ENCODE data around the gene ASCL2.

Gene ASCL2

DNA sequence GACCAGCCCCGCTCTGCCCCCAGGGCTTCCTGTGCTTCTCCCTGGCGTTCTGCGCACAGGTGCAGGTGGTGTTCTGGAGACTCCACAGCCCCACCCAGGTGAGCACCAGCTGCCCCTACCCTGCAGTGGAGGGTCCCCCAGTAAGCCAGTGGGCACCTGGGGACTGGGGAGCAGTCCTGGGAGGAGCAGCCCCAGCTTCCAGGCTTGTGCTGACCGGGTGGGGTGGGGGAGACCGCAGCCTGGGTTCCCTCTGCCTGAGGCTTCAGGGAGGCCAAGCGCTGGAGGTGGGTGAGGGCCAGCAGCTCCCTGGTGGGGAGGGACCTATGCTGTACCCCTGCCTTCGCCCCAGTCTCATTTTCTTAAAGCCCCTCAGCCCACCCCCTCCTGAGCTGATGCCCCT is 38.3 kb upstream of the ASCL2 start:
- DNase-seq (ENCODE audit: low read depth) = no peak

DNA sequence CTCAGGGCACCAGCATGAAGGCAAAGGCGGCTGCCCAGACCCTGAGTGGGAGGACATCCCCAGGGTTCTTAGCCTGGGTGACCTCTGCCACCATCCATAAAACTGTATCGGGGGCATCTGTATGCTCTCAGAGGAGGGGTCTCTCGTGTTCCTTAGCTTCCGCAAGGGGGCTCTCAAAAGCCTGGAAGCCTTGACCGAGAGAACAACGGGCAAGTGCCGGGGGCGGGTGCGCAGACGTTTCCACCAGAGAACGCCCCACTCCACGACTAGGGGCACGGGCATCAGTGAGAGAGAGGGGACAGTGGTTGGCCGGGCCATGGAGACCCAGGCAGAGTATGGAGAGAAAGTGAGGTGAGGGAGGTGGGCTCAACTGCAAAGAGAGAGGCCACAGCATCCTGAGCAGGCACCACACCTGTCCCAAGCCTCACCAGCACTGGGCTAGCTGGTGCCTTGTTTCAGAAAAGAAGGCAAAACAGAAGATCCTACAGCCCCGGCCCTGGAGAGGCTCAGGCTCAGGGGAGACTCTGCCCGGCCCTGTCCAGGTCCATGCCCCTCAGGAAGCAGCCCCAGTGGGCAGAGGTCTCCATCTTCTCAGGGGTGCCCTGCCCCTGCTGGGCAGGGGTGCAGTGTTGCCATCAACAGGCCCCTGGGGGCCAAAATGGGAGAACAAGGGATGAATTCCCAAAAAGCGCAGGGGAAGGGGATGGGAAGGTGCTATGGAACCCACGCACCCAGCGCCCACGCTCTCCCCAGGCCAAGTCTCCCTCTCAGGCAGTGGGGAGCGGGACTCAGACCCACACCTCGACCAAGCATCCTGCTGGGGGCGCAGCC is 37.3 kb upstream of the ASCL2 start:
- no peak for DNase-seq (ENCODE audit: low read depth)

GRCh38 chr11:2306877-2307500 is 36.6 kb upstream of the ASCL2 start:
- DNase-seq (ENCODE audit: low read depth) = no peak

- no peak for DNase-seq (ENCODE audit: low read depth)
These were observed 36.0 kb upstream of the ASCL2 start for GRCh38 chr11:2306452-2306823.

DNA sequence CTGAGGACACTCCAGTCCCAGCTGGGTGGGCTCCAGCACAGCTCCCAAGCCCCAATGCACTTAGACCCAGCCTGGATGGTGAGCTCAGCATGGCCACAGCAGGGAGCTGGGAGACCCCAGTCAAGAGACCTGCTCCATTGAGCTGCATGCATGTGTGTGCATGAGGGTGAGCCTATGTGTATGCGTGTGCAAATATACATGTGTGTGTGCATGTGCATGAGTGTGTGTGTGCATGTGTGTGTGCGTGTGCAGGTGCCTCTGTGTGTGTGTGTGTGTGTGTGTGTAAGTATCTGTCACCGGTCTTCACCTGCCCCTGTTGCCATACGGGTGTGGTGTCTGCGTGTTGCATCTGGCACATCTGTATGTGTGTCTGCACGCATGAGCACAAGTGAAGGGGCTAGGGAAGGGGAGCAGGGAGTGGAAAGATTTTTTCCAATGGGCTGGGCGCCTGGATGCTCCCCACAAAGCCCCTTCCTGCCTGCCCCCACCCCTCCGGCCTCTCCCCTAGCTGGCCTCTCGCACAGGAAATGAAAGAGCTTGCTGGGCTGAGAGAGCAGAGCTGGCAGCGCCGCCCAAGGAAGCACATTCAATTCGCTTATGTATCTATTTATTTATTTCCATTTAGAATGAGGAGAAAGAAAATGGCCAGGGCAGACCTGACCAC is 35.5 kb upstream of the ASCL2 start:
- DNase-seq (ENCODE audit: low read depth) = no peak

- peak; percentile 68 for DNase-seq (ENCODE audit: low read depth)
These were observed 34.9 kb upstream of the ASCL2 start for GRCh38 chr11:2305140-2305778.

DNA sequence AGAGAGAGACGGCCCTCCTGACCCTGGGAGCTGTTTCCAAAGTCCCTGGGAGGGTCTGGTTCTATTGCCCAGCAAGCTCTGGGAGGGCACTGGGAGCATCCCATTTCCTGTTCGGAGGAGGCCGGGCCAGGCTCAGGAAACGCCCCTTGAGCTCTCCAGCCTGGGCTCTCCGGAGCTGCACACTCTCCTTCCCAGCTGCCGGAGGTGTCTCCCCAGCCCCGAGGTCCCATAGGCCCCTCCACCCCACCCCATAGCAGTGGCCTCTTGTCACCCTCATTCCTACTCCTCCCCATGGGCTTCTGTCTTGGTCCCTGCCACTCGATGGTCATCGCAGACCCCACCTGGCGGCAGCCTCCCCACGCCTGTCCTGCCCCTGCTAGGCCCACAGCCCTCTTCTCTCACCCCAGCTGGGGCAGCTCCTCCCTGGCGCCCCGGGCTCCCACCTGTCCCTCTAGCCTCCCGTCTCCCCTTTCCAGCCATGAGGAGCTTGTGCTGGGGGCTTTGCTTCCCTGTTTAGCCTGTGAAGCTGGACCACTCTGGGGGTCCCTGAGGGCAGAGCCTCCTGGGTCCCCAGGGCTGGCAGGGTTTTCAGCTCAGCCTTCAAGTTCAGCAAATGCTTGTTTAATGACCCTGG is 34.2 kb upstream of the ASCL2 start:
- no peak for DNase-seq (ENCODE audit: low read depth)

GRCh38 chr11:2303627-2304505 is 33.5 kb upstream of the ASCL2 start:
- no peak for DNase-seq (ENCODE audit: low read depth)

DNA sequence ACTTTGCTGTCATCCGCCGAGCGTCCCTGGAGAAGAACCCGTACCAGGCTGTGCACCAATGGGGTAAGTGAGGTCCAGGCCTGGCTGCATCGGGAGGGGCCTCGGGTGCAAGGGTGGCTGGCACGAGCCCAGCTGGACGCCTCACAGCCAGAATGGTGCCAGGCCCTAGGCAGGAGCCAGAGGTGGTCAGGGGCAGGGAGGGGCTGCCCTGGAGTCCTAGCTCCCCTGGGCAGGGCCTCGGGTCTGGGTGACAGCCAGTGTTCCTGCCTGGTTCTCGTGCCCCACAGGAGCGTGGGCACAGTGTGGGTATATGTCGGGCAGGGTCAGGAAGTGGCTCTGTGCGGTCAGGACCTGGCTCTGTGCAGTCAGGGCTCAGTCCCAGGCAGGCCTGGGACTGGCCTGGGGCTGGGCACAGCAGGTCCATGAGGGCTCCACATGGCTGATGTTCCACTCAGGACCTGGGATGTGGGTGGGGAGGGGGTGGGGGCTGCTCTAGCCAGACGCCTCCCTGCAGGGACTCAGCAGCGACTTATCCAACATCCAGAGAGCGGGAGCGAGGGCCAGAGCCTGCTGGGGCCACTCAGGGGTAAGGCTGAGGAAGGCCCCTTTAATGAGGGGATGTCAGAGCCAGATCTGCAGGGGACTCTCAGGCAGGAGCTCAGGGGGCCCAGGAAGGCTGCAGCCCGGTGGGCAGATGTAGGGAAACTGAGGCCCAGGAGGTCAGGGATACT is 32.7 kb upstream of the ASCL2 start:
- no peak for DNase-seq (ENCODE audit: low read depth)

DNA sequence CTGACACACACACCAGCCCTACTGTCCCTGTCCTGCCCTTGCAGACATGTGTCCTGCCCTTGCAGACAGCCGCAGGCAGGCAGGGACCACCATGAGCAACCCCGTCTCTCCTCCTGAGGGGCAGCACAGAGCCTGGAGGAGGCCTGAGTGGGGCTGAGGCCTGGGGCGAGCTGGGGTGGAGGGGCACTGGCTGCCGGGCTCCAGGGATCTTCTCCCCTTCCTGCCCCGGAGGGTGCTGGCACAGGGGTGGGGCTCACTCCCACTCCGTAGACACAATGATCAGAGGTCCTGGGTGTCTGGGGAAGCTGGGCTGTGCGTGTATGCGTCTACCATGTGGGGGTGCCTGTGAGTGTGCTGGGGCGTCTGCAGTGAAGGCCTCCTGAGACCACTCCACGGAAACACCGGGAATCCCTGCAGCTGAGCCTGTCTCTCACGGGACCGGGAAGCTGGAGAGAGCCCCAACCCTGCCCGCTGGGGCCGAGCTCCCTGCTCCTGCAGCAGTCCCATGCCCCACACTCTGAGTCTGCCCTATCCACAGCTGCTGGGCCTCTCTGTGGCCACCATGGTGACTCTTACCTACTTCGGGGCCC is 32.0 kb upstream of the ASCL2 start:
- DNase-seq (ENCODE audit: low read depth) = no peak

DNA sequence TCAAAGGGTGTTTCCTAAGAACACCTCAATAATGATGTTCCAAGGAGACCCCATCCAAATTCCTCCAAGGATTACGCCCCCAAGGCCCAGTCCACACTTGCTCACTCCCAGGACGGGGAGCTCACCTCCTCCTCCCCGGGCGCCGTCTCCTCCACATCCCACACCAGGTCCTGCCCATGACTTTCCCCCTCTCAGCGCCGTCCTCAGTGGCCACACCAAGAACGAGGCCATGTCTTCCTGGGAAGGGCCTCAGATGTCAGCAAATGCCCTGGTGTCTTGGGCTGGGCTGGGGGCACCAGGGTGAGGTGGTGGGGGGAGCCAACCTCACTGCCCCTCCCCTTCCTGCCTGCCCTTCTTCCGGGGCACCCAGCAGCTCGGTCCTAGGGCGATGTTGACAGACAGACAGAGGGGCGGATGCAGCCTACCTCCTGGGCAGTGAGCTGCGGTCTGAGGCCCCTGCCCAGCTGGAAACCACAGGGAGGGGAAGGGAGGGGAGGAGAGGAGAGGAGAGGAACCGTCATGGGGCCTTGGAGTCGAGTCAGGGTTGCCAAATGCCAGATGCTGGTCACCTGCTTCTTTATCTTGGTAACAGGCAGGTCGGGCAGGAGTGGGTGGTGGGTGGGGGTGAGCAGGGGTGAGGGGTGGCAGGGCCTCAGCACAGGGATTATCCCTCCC is 31.4 kb upstream of the ASCL2 start, which contains the start of the genes C11orf21 and TSPAN32:
Gene C11orf21 (minus strand): TSS at position 288 of the 675 bp plus-strand sequence. CDS start 110 bp downstream, at position 178.
Gene TSPAN32 (plus strand): TSS at position 383 of the 675 bp plus-strand sequence. CDS start 137 bp downstream, at position 520.
- no peak for DNase-seq (ENCODE audit: low read depth)

GRCh38 chr11:2300936-2301630 is 30.7 kb upstream of the ASCL2 start:
- no peak for DNase-seq (ENCODE audit: low read depth)

DNA sequence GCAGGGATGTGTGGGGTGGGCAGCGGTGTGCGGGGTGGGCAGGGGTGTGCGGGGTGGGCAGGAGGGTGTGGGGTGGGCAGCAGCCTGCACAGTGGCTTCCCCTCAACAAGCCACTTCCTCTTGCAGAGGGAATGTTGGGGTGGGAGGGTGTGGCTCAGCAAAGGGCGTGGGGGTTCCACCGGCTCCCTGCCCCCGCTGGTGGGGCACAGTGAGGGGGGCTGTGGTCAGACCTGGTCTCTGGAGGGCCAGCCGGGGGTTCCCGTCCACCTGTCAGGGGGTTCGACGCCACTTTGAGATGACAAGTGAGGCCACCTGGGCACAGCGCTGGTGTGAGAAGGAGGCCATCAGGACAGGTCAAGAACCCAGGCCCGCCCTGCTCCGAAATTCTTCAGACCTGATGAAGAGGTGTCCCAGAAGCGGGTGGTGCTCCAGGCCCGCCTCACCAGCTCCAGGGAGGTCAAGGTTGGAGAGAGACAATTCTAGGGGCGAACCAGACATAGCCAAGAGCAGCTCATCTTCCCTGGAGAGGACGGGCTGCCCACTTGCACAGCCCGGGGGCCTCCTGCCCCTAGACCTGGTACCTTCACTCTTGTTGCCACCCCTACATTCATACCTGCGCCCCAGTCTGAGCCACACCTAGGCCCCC is 30.0 kb upstream of the ASCL2 start:
- no peak for DNase-seq (ENCODE audit: low read depth)

- DNase-seq (ENCODE audit: low read depth) = no peak
These were observed 29.4 kb upstream of the ASCL2 start for GRCh38 chr11:2299773-2300172.

DNA sequence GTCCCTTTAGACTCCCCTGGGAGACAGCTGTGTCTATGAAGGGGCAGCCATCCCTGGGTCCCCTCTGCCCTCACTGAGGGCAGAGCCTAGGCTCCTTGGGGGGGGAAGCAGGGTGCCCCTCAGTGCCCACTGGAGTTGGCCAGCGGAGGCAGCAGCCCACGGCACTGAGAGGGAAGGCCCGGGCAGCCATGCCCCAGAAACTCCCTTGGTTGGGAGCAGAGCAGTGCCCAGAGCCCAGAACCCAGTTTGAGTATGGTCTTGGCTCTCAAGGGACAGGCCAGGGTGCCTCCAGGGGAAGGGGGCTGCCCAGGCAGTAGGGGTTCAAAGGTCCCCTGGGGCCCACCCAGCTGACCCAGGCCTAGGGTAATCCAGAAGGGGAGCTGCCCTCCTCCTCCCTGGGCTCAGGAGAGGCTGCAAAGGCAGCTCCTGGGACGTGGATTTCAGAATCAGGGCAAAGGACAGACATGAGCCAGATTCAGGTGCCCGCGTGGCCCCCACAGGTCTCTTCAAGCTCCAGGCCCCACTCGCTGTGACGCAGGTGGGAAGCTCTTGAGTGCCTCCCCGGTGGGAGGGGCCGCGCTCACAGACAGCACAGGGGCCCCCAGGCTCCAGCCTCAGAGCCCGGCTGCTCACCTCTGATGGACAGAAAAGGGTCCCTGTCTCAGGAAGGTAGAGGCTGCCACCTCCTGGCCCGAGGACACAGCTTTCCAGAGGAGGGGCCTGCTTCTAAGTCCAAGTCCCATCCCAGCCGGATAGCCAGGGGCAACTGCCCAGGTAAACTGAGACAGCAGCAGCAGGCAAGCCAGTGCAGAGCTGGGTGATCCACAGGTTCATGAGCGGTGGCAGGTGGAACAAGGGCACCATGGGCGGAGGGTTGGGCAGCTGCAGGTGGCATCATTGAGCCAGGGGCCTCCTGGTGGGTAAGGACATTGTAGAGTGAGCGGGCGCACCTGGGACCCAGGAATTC is 28.7 kb upstream of the ASCL2 start:
- no peak for DNase-seq (ENCODE audit: low read depth)

GRCh38 chr11:2298131-2298794 is 27.9 kb upstream of the ASCL2 start:
- DNase-seq (ENCODE audit: low read depth) = no peak

Data from stimulated activated CD4-positive, alpha-beta T cell treated with anti-CD3 and anti-CD28 coated beads, Interleukin-2, amount 100 ng/mL, for 4 hours (primary cell).